ENCODE measurements around the gene CHRNB4. TPM values are rescaled to one million over a fixed set of nuclear protein-coding genes. Genes with fewer than 3 reads are reported as not detected.

Gene CHRNB4
- total and polyA plus RNA-seq, 2 of the 8 experiments (the other 6 are each of a cell fraction or from before 2014, with no cell fraction given) = 2.4 to 4.5 TPM

GRCh38 chr15:78624651-78625590, 16.1 kb downstream of the CHRNB4 start (continued):
- no peak for TF ChIP-seq ATF2 (IDR thresholded peaks at IDR 0.05; ENCODE audit: low read length)
- no peak for TF ChIP-seq GABPA (IDR thresholded peaks at IDR 0.05; ENCODE audit: borderline replicate concordance, insufficient read depth, low read length)
- no peak for TF ChIP-seq KDM1A (IDR thresholded peaks at IDR 0.05; ENCODE audit: borderline replicate concordance, low read length)
